NCI-H526 treated with DMSO at 0.1 percent for 48 hours (cell line): ENCODE results near the gene WDR37.
"Not testable (repeated sequence)": the region's sequence is repeated elsewhere in the genome, so short reads cannot be mapped to it uniquely, and the experiment has no call there.

Experiments used
- DNase-seq: peaks from one replicate; lab custom pipeline; 2025; lab: John Stamatoyannopoulos, UW

Gene WDR37

DNA sequence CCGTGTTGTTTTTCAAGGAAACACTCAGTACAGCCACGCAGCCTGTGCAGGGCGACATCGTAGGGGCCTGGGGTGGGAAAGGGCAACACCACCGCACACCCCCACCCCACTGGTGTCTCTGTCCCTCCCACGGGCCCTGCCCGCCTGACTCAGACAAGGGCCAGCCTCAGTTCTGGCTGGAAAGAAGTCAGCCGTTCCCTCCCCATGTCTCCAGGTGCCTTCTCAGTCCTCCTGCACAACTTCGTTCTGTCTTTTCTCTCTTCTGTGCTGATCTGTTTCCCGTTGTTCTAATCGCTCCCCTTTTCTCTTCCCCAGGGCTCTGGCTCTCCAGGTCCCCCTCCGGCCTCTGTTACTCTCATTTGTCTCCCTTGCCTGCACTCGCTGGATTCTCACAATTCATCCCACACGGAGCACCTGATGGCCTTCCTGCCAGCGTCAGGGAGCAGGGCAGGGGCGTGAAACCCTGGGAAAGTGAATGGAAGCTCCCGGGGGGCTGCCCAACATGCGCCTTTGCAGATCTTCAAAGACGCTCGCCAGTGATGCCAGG is 97.7 kb downstream of the WDR37 start:
- DNase-seq = no peak

DNA sequence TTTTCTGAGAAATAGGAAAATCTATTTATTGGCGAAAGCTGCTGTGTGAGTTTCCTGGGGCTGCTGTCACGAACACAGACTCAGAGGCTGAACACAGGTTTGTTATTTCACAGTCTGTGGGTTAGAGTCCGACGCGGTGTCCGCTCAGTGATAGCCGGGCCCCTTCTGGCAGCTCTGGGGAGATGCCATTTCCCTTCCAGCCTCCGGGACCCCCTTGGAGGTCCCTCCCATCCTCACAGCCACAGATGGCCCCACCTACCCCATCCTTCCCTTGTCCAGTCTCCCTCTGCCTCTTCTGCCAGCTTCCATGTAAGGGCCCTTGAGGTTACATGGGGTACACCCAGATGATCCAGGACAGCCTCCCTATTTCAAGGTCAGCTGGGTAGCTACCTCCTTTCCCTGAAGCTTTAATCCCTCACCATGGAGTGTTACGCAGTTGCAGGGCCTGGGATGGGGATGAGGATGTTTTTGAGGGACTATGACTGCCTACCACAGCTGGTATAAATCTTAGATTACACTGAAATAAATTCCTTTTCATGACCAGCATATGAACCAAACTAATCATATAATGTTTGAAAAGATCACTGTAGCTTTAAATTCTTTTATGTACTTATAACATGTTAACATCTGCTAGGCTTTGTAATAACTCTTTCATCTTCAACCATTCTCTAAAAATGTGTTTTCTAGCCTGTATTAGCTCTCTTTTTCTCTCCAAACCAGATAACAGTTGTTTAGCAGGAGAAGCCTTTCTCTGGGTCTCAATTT is 98.5 kb downstream of the WDR37 start:
- no peak for DNase-seq

DNA sequence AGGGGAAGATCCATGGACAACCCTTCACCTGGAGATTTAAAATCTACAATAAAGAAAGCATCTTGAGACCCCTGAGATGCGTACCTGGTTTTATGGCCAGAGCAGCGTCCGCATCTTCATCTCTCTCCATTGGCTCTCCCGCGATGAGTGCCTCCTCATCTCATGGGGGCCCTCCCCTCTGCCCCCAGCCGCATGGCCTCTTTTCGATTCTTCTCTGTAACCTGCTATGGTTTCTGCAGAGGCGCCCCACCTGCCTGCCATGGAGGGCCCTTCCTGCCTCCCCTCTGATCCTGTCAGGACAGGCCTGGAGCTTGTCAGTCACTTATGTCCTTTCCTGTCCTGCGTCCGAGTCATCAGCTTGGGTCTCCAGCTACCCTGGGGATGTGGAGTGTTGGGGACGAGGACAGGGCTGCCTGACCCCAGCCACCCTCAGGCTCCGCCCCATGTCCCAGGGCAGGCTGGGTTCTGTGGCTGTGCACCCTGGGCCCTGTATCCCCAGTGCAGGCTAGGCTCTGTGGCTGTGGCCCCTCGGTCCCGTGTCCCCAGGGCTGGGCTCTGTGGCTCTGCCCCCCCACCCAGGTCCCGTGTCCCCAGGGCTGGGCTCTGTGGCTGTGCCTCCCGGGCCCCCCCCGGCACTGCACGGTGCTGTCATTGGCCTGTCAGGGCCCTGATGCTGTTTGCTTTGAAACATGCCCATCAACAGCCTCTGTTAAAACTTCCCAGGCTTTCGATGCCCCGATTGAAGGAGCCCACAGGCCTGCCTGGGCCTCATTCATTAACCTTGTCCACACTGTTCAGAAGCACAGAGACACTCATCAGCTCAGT is 99.8 kb downstream of the WDR37 start:
- no peak for DNase-seq

DNA sequence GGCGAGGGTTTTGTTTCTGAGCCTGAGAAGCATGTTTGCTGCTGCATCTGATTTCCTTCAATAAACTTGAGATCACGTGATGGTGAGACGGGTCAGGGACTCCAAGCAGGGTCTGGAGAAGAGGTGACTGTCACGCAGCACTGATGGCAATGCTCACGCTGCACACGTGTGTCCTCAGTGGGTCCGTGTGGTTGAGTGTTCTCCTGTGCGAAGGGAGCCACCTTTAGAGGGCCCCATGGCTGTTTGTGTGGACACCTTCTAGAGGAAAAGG is 100.4 kb downstream of the WDR37 start:
- no peak for DNase-seq

DNA sequence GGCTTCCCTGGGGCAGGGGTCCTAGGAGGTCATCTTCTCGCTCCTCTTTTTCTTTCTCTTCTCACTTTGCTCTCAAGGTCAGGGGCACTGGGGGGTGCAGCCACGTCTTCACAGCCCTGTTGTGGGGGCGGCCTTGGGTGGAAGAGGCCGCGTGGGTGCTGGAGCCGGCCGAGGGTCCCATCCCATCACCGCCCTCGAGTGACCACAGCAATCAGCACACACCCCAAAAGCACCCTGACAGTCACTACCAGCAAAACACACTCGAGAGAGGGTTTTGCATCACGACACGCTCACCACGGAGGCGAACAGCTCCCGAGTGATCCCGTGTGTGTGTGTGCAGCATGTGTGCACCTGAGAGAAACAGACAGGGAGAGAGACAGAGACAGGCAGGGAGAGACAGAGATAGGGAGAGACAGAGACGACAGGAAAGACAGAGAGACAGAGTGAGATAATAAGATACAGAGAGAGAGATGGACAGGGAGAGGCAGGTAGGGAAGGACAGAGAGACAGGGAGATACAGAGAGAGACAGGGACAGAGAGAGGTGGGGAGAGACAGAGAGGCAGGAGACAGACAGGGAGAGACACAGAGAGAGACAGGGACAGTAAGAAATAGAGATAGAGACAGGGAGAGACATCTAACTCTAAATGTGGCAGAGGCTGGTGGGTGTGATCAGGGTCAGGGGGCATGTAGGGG is 100.9 kb downstream of the WDR37 start:
- no peak for DNase-seq

DNA sequence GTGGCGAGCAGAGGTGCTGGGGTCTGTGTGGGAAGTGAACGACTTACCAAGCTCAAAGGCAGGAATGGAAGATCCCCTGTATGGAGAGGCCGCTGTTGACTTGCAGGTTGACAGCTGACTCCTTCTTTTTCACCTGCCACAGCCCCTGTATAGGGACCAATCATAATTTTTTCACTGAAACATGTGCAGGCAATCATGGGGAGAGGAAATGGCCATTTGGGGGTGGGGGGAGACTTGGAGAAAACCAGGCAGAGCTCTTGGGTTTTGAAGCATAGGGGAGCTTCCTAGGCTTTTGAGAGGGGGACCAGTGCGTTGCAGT is 101.4 kb downstream of the WDR37 start:
- DNase-seq = no peak

DNA sequence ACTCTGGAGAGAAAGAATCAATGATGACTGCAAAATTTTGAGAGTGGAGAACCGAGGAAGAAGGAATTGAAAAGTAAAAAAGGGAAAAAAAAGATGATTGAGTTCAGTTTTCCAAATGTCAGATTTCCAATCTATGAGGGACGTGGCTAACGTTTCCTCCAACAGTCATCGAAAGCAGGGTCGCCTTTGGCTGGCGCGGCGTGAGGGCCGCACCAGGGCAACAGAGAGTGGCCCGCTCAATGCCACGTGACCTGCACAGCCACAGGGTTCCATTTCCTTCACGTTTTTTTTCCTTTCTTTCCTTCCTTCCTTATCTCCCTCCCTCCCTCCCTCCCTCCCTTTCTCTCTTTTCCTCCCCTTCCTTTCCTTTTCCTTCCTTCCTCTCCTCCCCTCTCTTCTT is 101.9 kb downstream of the WDR37 start:
- DNase-seq = no peak

DNA sequence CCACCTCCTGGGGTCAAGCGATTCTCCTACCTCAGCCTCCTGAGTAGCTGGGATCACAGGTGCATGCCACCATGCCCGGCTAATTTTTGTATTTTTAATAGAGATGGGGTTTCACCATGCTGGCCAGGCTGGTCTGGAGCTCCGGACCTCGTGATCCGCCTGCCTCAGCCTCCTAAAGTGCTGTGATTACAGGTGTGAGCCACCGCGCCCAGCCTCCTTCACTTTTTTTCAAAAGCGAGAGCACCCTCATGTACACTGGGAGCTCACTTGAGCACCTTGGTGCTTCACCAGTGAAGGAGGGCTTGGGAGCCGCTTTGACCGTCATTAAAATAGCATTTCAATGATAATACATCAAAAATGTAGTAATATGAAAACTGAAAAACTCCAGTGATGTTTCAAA is 102.4 kb downstream of the WDR37 start:
- not testable (repeated sequence) for DNase-seq

DNA sequence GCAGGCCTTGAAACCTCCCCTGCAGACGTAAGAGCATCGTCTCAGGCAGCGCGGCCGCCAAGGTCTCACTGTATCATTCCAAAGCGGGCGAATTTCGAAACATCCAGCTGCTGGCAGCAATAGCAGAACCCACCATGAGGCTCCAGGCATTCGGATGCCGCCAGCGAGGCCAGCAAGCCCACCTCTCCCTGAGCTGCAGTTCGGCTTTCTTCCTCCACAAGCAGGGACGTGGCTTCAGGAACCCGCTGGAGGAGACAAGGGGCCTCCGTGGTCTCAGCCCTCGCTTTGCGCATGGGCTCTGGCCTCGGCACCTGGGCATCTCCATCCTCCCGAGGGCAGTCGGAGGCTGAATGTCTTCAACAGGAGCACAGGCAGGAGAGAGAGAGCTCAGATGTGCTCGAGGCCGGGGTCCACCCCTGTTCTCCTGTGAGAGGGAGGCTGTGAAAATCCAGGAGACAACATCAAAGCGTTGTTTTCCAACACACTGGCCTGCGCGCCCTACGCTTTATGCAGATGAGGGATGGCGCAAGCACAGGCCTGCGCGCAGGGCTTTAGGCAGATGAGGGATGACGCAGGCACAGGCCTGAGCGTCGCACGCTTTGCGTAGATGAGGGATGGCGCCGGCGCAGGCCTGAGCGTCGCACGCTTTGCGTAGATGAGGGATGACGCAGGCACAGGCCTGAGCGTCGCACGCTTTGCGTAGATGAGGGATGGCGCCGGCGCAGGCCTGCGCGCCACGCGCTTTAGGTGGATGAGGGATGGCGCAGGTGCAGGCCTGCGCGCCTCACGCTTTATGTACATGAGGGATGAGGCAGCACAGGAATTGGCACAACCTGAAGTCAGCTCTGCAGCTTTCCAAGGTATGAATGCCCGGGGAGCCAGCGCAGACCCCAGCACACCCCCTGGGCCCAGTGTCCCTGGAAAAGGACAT is 103.2 kb downstream of the WDR37 start:
- DNase-seq = no peak

DNA sequence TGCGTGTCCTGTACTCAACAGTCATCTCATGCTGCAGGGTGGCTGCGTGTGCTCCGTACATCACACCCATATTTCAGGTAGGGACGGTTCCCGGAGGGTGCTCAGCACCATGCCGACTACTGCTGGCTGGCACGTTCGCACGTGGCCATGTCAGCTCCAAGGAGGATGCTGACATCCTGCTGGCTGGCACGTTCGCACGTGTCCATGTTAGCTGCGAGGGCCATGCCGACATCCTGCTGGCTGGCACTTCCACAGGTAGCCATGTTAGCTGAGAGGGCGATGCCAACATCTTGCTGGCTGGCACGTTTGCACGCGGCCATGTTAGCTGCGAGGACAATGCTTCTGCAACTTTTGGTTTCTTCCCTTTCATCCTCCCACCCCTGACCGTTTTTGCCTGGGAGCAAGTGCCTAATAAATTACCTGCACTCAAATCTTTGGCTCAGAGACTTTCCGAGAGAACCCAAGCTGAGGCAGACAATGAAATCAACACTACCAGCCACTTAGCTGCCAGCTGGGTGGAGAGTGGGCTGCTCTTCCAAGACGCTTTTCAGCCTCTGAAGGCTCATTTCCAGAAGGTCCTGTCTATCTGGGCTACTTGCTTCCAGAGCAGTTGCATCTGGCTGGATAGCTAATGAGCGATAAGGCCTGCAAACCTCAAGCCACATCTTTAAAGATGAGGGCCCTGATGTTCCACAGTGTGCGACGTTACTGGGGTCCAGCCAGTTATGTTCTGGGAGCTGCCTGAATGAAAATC is 104.6 kb downstream of the WDR37 start:
- no peak for DNase-seq

DNA sequence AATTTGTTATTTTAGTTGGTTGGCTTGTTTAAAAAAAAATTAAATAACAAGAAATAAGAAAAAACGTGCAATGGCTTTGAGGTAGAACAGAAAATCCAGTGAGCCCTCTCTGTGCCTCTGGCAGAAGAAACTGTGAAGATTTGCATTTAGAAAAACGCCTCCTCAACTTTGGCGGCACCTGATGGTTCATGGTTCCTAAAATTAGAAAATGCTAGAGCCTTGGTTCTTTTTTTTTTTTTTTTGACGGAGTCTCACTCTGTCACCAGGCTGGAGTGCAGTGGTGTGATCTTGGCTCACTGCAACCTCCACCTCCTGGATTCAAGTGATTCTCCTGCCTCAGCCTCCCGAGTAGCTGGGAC is 105.1 kb downstream of the WDR37 start:
- DNase-seq = not testable (repeated sequence)

DNA sequence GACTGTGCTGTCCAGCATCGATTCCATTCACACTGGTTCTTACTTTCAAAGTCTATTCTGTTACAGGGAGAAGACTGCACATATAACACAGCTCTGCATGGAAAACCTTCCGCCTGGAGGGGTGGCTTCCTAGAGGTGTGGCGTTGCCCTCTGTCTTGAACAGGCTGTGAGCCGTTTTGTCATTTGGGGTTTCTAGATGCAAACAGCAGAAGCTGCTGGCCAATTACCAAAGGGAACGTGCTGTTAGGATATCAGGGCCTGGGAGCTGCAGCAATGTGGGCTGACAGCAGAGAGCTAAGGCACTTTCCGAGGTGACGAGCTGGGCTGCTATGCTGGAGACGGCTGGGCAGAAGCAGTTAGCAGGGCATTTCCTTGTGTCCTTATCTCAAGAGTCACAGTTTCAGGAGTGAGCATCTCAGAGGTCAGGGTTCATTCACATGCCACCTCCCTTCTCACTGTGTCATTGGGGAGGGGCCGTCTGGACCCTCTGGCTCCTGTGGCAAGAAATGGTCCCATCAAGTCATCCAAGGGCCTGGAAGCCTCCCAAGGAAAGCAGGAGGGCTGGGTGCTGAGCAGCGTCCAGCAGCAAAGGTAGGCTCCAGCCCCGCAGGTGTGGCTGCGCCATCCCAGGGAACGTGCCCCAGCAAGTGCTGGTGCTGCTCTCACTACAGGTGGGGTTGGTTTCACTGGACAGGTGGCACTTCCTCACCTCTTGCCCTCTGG is 106.5 kb downstream of the WDR37 start:
- no peak for DNase-seq

DNA sequence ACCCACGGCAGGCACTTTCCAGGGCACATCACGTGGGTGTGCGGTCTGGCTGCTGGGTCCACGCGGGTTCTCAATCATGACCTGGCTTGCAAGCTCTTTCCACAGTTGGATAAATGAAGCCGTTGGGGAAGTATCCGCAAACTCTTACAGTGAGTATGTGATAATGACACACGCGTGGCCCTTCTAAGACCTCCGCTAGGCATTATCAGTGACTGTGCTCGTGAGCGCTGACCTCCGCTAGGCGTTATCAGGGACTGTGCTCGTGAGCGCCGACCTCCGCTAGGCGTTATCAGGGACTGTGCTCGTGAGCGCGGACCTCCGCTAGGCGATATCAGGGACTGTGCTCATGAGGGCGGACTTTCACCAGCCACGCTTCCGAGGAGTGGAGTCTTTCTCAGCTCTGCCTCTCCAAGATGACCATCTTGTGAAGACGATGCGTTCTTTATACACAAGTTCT is 107.0 kb downstream of the WDR37 start:
- no peak for DNase-seq

DNA sequence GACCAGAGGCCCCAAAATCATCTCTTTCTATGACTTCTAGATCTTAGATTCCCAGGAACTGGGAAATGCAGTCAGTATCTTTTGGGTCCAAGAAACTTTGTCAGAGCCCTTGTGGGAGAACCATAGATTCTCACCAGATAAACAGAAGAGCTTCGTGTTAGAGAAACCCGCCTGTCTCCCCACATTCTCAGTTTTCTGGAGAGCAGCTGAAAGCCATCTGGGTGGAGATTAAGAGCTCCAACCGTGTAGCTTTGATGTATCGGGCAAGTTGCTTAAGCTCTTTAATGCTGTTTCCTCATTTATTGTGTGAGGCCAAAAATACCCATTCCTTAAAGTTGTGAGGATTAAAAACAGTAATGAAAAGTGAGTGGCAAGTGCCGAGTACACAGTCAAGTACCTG is 107.6 kb downstream of the WDR37 start:
- DNase-seq = no peak

DNA sequence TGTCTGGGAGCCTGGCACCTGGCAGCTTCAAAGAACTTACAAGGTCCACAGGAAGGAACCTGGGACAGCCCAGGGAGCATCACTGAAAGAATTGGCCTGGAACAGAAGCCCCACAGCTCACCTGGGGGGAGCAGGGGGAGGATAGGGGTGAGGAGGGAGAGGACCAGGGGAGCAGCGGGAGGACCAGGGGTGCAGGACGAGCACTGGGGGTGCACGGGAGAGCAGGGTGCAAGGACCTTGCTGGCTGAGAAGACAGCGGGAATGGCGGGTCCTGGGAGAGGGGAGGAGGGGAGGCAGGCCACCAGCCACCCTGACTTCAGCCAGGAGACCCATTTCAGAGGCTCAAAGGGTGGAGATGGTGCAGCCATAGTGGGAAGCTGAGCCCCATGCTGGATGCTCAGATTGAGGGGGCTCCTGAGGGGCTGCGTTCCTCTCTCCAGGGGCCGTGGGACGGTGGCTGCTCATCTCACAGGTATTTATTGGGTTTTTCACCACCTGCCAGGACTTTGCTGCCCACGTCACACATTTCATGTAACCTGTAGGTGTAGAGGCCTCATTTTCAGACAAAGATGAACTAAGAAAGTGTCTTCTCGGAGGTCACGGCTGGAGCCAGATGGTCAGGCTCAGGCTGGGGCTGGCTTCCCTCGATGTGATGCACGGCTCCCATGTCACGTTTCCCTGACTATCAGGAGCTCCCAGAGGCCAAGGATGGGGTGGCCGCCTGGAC is 110.1 kb downstream of the WDR37 start:
- DNase-seq = no peak

DNA sequence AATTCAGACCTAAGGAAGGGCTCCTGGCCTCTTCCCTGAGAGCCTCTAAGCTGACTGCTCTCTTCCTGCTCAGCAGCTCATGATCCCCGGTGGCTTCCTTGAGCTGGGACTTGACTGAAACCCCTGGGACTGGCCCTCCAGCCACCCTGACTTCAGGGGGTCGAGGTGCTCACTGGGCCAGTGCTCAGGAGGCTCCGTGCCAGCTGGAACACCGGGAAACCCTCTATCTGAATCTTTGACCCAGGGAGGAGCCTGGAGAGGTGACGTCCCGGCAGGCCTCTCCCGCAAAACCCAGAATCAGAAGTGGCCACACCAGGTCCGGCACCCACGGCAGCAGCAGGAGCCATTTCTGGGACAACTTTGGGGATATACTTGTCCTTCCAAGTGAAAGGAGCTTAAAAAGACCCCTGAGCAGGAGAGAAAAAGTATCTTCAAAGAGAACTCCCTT is 110.7 kb downstream of the WDR37 start:
- no peak for DNase-seq

DNA sequence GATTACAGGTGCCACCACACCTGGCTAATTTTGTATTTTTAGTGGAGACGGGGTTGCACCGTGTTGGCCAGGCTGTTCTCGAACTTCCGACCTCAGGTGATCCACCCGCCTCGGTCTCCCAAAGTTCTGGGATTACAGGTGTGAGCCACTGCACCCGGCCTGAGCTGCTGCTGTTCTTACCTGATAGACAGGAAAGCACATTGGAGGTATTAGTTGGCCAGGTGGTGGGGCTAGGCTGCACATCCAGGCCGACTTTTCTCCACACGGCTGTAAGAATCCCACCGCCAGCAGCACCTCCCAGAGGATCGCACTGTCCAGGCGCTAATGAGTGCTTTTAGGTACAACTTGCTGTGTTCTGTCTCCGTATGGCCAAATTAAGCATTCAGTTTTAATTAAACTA is 112.6 kb downstream of the WDR37 start:
- DNase-seq = no peak

DNA sequence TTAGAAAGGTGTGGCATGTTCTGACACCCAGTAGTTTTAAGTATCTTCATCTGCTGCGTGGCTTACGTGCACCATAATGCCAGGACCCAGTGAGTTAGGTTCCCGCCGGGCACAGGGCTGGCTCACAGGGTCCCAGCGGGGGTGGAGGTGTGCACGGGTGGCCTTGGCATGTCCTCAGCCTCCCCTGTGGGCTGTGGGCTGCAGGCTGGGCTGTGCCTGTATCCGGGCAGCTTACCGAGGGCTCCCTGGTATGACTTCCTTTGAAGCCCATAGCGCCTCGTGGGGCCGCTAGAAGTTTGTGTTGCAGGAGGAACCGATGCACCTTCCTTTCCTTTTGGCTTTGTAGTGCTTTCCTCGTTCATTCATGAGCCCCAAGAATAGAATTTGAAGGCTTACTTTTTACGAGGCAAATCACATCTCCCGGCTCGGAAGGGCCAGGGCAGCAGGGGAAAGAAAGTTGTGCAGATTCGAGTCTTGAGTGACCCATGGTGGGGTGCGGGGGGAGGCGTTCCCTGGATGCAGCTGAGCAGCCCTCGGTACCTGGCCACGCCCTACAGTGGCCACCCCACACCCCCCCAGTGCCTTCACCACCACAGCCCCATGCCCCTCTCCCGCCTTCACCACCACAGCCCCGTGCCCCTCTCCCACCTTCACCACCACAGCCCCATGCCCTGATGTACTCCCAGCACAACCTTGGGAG is 113.2 kb downstream of the WDR37 start:
- DNase-seq = no peak
